ENCODE data around the gene ASMT.

DNA sequence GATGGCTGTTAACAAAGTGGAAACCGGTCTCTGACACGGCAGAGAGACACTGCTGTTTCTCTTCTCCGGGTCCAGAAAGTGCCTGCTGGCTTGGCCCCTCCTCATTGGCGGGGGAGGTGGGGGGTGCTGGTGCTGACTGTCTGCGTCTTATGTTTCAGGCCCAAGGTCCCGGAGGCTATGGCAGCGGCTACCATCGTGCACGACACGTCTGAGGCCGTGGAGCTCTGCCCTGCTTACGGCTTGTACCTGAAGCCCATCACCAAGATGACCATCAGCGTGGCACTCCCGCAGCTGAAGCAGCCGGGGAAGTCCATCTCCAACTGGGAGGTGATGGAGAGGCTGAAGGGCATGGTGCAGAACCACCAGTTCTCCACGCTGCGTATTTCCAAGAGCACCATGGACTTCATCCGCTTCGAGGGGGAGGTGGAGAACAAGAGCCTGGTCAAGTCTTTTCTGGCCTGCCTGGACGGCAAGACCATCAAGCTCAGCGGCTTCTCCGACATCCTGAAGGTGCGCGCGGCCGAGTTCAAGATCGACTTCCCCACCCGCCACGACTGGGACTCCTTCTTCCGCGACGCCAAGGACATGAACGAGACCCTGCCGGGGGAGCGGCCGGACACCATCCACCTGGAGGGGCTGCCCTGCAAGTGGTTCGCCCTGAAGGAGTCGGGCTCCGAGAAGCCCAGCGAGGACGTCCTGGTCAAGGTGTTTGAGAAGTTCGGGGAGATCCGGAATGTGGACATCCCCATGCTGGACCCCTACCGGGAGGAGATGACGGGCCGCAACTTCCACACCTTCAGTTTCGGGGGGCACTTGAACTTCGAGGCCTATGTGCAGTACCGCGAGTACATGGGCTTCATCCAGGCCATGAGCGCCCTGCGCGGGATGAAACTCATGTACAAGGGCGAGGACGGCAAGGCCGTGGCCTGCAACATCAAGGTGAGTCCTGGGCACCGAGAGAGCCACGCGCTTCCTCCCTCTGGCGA lies 21.3 kb upstream of the ASMT start:
- no peak for TF ChIP-seq ZFP3 (CRISPR knock-in tag; IDR thresholded peaks at IDR 0.05)
- no peak for TF ChIP-seq RARB (CRISPR knock-in tag; IDR thresholded peaks at IDR 0.05)
- no peak for TF ChIP-seq GLIS3 (CRISPR knock-in tag; IDR thresholded peaks at IDR 0.05)
- TF ChIP-seq, protein P1, sequence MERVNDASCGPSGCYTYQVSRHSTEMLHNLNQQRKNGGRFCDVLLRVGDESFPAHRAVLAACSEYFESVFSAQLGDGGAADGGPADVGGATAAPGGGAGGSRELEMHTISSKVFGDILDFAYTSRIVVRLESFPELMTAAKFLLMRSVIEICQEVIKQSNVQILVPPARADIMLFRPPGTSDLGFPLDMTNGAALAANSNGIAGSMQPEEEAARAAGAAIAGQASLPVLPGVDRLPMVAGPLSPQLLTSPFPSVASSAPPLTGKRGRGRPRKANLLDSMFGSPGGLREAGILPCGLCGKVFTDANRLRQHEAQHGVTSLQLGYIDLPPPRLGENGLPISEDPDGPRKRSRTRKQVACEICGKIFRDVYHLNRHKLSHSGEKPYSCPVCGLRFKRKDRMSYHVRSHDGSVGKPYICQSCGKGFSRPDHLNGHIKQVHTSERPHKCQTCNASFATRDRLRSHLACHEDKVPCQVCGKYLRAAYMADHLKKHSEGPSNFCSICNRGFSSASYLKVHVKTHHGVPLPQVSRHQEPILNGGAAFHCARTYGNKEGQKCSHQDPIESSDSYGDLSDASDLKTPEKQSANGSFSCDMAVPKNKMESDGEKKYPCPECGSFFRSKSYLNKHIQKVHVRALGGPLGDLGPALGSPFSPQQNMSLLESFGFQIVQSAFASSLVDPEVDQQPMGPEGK (CRISPR knock-in tag; IDR thresholded peaks at IDR 0.05; ENCODE audit: borderline replicate concordance) = no peak
- TF ChIP-seq TOX (CRISPR knock-in tag; IDR thresholded peaks at IDR 0.05; ENCODE audit: borderline replicate concordance) = no peak
- TF ChIP-seq ZNF565 (CRISPR knock-in tag; conservative IDR thresholded peaks at IDR 0.05; ENCODE audit: low read depth) = no peak
- no peak for TF ChIP-seq SNAI2 (CRISPR knock-in tag; IDR thresholded peaks at IDR 0.05)
- TF ChIP-seq ZFP30 (CRISPR knock-in tag; IDR thresholded peaks at IDR 0.05) = no peak
- no peak for TF ChIP-seq CSDC2 (CRISPR knock-in tag; IDR thresholded peaks at IDR 0.05)

Data from SK-N-SH treated with all-trans-retinoic acid at 6 μM for 48 hours (cell line).